Measurements from ENCODE around the gene MRNIP. TPM values are rescaled to one million over a fixed set of nuclear protein-coding genes. Genes with fewer than 3 reads are reported as not detected.

MRNIP gene
- total RNA-seq, 1 experiment from 2014 or later = 34.7 TPM

DNA sequence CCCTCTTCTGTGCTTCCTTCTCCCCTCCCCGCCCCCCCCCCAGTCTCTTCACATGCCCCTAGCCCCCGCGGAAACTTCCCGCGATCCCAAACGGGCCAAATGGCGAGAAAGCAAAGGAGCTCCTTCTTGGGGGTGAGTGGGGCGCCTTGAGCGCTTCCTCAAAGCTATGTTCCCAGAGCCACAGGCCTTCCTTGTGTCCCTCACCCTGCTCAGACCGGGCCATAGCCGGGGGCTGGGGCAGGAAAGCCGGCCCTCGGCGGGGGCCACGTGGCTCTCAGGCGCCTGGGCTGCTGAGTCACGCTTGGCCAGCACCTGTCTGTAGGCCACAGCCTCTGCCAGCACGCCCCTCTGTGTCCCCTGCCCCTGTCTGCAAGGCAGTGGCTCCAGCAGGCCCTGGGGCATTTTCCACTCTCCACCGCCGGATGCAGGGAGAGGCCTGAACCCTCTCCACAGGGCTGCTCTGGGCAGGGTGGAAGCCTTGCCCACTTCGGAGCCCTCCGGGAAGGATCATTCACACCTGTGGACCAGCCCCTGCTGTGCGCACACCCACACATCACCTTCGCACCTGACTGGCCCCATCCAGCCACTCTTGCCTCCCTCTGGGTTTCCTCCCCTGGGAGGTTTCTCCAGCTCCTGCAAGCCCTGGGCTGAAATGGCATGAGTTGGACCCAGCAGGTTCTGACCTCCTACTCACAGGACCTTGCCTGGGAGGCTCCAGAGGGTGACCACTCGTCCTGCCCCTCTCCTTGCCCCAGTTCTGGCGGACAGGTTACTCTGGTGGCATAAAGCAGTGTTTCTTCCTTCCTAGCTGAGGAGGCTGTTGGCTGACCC is 39.1 kb downstream of the MRNIP start:
- Histone ChIP-seq H3K4me3 (ENCODE audit: insufficient read depth, low read depth, low read length) (peak overlapping the region; percentile 34), H3K27me3 (ENCODE audit: control insufficient read depth, insufficient read depth, low read length) (no peaks in the 10 kb centered on the region; the same call in 1 of the 2 replicates), H3K36me3 (replicated peaks; ENCODE audit: control insufficient read depth, insufficient read depth, low read length) (peaks cover 17% of the 10 kb centered on the region)
- peak; percentile 90 for DNase-seq

DNA sequence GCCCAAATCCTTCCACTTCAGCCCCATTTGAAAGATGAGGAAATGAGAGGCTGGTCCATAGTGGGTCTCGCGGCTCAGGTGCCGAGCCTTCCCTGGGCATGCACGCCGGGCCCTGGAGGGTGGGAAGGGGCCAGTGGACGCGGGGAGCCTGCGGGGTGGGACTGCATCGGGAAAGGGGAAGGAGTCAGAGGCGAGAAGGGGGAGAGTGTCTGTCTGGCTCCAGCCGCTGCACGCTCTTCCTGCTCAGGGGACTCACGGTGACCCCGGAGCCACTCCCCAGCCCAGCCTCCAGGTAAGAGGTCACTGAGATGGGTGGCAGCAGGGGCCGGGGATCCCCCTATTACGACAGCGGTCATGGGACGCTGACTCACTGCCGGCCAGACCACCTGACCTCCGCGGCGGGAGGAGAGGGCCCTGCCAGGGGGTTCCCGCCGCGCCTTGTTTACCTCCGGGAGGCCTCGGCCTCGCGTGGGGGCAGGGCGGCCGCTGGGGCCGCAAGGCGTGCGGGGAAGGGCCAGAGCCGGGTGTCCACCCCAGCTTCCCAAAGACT is 39.8 kb downstream of the MRNIP start:
- H3K27me3 ChIP-seq (ENCODE audit: control insufficient read depth, insufficient read depth, low read length) = no peaks in the 10 kb centered on the region; the same call in 1 of the 2 replicates
- DNase-seq = peak; percentile 96
- H3K36me3 ChIP-seq (replicated peaks; ENCODE audit: control insufficient read depth, insufficient read depth, low read length) = peaks cover 10% of the 10 kb centered on the region
- H3K4me3 ChIP-seq (ENCODE audit: insufficient read depth, low read depth, low read length) = peak overlapping the region; percentile 34

DNA sequence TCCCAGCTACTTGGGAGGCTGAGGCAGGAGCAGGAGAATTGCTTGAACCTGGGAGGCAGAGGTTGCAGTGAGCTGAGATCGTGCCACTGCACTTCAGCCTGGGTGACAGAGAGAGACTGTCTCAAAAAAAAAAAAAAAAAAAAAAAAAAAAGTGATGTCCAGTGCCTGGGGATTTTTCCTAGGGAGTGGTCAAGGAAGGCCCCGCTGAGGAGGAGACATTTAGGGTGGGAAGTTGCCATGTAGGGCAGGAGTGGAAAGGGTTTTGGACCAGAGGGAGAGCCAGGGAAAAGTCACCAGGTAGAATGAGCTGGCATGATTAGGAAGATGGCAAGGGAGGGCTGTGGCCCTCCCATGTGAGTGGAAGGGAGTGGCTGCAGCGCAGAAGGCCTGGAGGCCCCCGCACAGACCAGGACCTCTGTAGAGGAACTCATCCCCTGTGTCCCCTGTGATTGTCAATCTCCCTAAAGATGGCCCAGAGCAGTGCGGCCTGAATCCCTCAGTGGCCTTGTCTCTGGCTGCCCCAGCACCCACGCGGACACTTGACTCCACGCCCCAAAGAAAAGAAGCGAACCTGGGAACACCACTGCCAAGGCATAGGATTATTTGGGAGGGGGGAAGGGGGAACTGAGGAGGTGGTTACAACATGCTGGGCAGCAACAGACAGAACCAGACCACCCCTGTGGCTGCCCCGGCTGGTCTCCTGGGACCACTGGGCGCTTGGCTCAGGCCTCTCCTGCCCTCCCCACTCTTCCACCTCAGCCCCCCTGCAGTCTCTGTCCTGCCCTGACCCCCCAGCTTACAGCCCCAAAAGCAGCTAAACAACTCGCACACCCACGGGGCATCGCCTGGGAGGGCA is 40.5 kb downstream of the MRNIP start:
- H3K4me3 ChIP-seq (ENCODE audit: insufficient read depth, low read depth, low read length) = peak overlapping the region; percentile 34
- H3K36me3 ChIP-seq (replicated peaks; ENCODE audit: control insufficient read depth, insufficient read depth, low read length) = peaks cover 6% of the 10 kb centered on the region
- no peaks in the 10 kb centered on the region; the same call in 1 of the 2 replicates for H3K27me3 ChIP-seq (ENCODE audit: control insufficient read depth, insufficient read depth, low read length)
- DNase-seq = peak; percentile 78

DNA sequence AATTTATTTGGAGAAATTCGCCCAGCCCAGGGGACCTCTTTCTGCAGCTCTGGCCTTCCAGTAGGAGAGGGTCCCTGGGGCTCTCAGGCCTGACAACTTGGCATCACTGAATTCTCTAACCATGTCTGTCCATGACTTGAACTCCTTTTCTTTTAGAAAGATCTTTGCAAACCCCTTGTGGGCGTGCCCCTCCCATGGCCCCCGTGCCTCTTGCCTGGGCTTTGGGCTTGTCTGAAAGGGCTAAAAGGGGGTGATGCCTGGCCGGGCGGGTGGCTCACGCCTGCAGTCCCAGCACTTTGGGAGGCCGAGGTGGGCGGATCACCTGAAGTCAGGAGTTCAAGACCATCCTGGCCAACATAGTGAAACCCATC is 41.2 kb downstream of the MRNIP start:
- DNase-seq = no peak
- peak overlapping the region; percentile 49 for H3K4me3 ChIP-seq (ENCODE audit: insufficient read depth, low read depth, low read length)
- H3K27me3 ChIP-seq (ENCODE audit: control insufficient read depth, insufficient read depth, low read length) = no peaks in the 10 kb centered on the region; the same call in 1 of the 2 replicates
- peaks cover 5% of the 10 kb centered on the region for H3K36me3 ChIP-seq (replicated peaks; ENCODE audit: control insufficient read depth, insufficient read depth, low read length)

DNA sequence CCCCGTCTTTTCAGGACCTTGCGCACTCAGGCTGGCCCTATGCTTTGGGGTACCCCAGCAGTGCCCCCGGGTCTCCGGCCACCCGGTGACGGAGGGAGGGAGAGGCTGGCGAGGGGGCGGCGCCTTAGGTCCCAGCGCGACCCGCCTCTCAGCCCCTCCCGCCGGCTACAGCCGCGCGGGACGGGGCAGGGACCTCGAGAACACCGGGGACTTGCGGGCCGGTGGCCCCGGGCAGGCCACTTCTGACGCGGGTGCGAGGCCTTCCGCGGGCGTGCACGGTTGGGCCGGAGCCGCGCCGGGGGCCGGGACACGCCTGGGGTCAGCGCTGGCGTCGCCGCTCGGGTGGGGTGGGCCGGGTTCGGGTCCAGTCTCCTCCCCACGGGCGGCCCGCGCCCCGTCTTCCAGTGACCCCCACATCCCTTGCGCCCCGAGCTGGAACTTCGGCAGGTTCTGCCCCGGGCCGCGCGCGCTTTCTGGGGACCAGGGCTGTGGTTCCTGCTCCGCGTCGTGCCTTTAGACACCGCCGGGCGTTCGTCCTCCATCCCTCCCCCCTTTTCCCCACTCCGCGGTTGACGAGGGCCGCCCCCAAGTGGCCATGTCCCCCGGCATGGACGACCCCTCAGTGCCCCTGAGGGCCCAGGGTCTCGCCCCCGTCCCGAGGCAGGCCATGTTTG is 41.7 kb downstream of the MRNIP start:
- Histone ChIP-seq H3K4me3 (ENCODE audit: insufficient read depth, low read depth, low read length) (peak overlapping the region; percentile 49), H3K36me3 (replicated peaks; ENCODE audit: control insufficient read depth, insufficient read depth, low read length) (peaks cover 6% of the 10 kb centered on the region), H3K27me3 (ENCODE audit: control insufficient read depth, insufficient read depth, low read length) (no peaks in the 10 kb centered on the region; the same call in 1 of the 2 replicates)
- DNase-seq = peak; percentile 86

DNA sequence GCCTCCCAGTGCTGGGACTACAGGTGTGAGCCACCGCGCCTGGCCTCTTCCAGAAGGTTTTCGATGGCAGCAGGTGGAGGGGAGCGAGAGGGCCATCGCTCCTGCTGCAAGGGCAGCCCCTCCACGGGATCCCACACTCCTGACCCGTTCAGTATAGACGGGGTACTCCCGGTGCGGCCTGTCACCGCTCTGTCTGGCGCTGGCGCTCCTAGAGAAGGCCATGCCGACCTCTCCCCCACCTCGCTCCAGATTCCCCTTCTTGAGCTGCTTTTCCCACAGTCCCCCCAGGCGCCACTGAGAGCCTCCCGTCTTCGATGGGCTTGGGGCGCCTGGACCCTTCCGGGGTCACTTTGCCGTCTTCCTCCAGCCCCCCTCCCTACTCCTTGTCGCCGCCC is 42.2 kb downstream of the MRNIP start:
- Histone ChIP-seq H3K4me3 (ENCODE audit: insufficient read depth, low read depth, low read length) (peak overlapping the region; percentile 49), H3K36me3 (replicated peaks; ENCODE audit: control insufficient read depth, insufficient read depth, low read length) (peaks cover 6% of the 10 kb centered on the region), H3K27me3 (ENCODE audit: control insufficient read depth, insufficient read depth, low read length) (no peaks in the 10 kb centered on the region; the same call in 1 of the 2 replicates)
- DNase-seq = peak; percentile 78

DNA sequence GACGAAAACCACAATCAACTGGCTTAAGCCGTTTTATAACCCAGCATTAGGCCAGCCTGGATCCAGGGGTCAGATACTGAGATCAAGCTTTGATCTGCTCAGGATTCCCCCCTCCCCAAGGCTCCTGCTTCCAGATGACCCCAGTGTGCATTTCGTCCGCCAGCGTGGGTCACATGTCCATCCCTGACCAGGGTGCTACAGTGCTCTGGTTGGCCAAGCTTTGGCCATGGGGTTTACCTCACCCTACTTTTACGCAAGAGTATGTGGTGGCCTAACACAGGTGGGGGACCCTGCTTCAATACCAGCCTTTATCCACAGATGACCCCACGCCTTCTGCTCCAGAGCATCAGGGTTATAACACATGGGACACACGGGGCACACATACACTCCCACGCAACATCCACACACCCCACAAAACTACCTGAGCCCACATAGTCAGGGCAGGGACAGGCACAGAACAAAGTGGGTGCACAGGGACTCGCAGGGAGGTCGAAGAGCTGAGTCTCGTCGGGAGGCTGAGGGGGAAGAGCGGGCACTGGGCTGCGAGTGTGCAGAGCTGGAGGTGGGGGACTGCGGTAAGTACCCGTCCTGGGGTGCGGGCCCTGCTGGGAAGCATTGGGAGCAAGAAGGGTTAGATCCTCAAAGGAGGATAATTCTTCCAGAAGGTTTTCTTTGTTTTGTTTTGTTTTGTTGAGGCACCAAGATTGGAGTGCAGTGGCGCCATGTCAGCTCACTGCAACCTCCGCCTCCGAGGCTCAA is 42.9 kb downstream of the MRNIP start:
- Histone ChIP-seq H3K36me3 (replicated peaks; ENCODE audit: control insufficient read depth, insufficient read depth, low read length) (peaks cover 6% of the 10 kb centered on the region), H3K27me3 (ENCODE audit: control insufficient read depth, insufficient read depth, low read length) (no peaks in the 10 kb centered on the region; the same call in 1 of the 2 replicates), H3K4me3 (ENCODE audit: insufficient read depth, low read depth, low read length) (no peak overlapping the region)
- no peak for DNase-seq

DNA sequence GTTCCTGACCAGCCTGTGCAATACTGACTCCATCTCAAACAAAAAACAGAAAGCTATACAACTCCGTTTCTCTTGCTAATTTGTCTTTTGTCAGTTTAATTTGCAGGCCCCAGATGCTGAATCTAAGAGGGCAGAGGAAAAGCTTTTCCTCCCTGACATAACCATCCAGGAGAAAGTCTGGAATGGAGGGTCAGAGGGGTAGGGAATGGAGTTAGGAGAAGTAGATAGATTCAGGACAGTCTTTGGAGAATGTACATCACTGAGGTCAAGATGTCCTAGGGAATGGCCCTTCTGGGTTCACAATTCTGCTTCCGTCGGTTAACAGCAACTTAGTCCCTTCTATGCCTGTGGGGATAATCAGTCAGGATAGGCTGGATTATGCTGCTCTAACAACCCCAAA is 44.5 kb downstream of the MRNIP start:
- DNase-seq = no peak
- H3K4me3 ChIP-seq (ENCODE audit: insufficient read depth, low read depth, low read length) = no peak overlapping the region
- peaks cover 6% of the 10 kb centered on the region for H3K36me3 ChIP-seq (replicated peaks; ENCODE audit: control insufficient read depth, insufficient read depth, low read length)
- no peaks in the 10 kb centered on the region; the same call in 1 of the 2 replicates for H3K27me3 ChIP-seq (ENCODE audit: control insufficient read depth, insufficient read depth, low read length)

DNA sequence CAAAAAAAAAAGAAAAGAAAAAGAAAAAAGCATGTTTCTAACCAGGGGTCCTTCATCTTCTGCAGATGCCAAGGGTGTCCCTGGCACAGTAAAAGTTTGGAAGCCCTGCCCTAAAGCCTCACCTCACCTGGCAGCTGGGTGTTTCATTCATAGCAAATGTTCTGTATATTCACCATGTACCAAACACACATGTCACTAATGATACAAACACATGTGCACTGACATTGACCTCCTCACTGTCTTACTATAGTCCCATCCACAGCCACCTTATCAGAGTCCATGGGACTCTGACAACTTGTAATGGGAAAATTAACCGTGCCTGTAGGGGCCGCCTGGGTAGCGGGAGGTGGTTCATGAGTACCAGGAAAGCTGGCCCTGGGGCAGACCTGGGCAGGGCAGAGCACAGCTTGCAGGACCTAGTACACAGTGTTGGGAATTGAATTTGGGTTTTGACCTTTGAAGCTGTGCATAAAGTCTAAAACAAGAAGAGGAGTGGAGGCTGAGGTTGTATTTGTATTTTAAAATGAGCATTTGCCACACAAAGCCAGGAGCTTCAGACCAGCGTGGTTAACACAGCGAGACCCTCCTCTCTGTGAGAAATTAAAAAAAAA is 45.5 kb downstream of the MRNIP start:
- no peak overlapping the region for H3K4me3 ChIP-seq (ENCODE audit: insufficient read depth, low read depth, low read length)
- DNase-seq = no peak
- H3K36me3 ChIP-seq (replicated peaks; ENCODE audit: control insufficient read depth, insufficient read depth, low read length) = peaks cover 6% of the 10 kb centered on the region
- no peaks in the 10 kb centered on the region; the same call in 1 of the 2 replicates for H3K27me3 ChIP-seq (ENCODE audit: control insufficient read depth, insufficient read depth, low read length)

DNA sequence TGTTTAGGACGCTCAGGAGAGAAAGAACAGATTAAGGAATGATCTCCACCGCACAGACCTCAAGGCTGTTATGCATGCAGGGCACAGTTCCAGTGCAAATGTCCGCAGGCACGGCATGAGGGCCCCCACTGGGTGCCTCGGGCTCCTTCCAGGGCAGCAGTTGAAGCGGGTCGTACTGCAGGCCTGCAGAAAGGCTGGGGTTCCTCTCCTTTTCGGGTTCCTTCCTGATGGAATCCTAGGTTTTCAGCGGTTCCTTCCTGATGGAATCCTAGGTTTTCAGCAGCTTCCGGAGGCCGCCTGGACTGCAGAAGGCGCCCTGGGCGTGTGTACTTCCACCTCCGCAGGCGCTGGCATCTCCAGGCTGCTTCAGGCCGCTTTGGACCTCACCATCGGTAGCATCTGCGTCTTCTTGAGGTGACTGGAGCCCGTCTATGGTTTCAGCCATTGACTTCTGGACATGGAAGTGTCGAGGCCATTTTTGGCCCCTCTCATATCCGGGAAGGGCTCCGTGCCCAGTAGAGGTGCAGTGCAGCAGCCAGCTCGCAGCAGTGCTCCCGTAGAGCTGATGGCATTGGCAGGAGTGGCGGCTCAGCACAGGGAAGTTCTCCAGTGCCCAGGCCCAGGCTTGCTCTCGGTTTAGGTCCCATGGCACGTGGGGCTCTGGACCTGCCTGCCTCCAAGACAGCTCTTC is 46.3 kb downstream of the MRNIP start:
- no peak for DNase-seq
- peaks cover 6% of the 10 kb centered on the region for H3K36me3 ChIP-seq (replicated peaks; ENCODE audit: control insufficient read depth, insufficient read depth, low read length)
- no peak overlapping the region for H3K4me3 ChIP-seq (ENCODE audit: insufficient read depth, low read depth, low read length)
- H3K27me3 ChIP-seq (ENCODE audit: control insufficient read depth, insufficient read depth, low read length) = no peaks in the 10 kb centered on the region; the same call in 1 of the 2 replicates

DNA sequence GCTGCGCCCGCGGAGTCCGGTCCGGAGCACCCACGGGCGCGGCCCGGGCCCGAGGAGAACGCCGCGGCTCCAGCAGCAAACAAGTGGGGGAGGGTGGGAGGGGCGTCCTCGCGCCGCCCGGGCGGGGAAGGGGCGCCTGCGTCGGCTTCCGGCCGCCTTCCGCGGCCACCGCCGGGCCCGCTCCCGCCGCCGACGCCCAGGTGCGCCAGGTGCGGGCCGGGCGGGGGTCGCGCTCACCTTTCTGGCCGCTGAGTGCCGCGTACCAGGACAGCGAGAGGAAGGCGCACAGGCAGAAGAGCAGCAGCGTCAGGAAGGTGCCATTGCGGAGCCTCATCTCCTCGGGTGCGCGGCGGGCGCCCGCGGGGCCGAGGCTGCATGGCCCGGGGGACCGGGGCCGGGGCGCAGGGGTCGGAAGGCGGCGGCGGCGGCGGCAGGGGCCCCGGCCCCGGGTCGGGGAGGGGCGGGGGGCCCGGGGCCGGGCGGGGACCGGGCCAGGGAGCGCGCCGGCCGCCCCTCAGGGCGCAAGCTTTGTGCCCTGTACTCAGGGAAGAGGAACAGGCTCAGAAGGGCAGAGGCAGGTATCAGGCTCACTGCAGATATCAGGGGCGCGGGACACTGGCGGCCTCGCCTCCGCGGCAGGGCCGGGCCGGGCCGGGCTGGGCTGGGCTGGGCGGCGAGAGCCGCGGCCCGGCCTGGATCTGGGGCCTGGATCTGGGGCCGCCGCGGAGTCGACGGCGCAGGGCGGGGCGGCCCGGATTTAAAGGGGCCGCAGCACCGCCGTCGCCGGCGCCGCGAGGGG is 52.2 kb downstream of the MRNIP start, which contains the start of gene MGAT4B:
TSS of gene MGAT4B (minus strand) at position 617 of the 799 bp plus-strand sequence. CDS start at position 334, 283 bp downstream.
- Histone ChIP-seq H3K27me3 (ENCODE audit: control insufficient read depth, insufficient read depth, low read length) (no peaks in the 10 kb centered on the region), H3K36me3 (replicated peaks; ENCODE audit: control insufficient read depth, insufficient read depth, low read length) (no peaks in the 10 kb centered on the region), H3K4me3 (ENCODE audit: insufficient read depth, low read depth, low read length) (peak within 1 kb of the TSS; percentile 85)
- DNase-seq = peak; percentile 98

Measured in H7 (cell line).